HG02938 (cell line): ENCODE data around the gene CDK18.

Experiments used
- ATAC-seq: cut with Tn5 transposase; IDR thresholded peaks from one replicate; pipeline ENCODE4 v1.9.1; 2021; ENCODE audit warnings: mild to moderate bottlenecking, moderate library complexity; ENCODE audit not compliant: unreplicated experiment

The CDK18 gene

GRCh38 chr1:205502111-205502810, 2.2 kb upstream of the CDK18 start:
- ATAC-seq: no peak

- no peak for ATAC-seq
Observed at GRCh38 chr1:205502992-205503391, 1.5 kb upstream of the CDK18 start.

- no peak for ATAC-seq
Observed at GRCh38 chr1:205505076-205505729, 734 bp downstream of the CDK18 start.

- no peak for ATAC-seq
Observed at GRCh38 chr1:205505791-205506190, 1.3 kb downstream of the CDK18 start.

- no peak for ATAC-seq
Observed at GRCh38 chr1:205506409-205507200, 2.1 kb downstream of the CDK18 start.

- no peak for ATAC-seq
Observed at GRCh38 chr1:205508227-205508714, 3.8 kb downstream of the CDK18 start.

GRCh38 chr1:205510308-205510950, 6.0 kb downstream of the CDK18 start:
- ATAC-seq: no peak

GRCh38 chr1:205510951-205511330, 6.5 kb downstream of the CDK18 start:
- no peak for ATAC-seq

GRCh38 chr1:205512059-205513045, 7.9 kb downstream of the CDK18 start:
- ATAC-seq: no peak

GRCh38 chr1:205513774-205514173, 9.3 kb downstream of the CDK18 start:
- ATAC-seq: no peak

GRCh38 chr1:205514211-205515142, 10.0 kb downstream of the CDK18 start:
- no peak for ATAC-seq

GRCh38 chr1:205515781-205516253, 11.3 kb downstream of the CDK18 start:
- no peak for ATAC-seq

GRCh38 chr1:205516362-205516761, 11.9 kb downstream of the CDK18 start:
- ATAC-seq: no peak

GRCh38 chr1:205517288-205517687, 12.8 kb downstream of the CDK18 start:
- ATAC-seq: no peak

- ATAC-seq: no peak
Observed at GRCh38 chr1:205517763-205518162, 13.3 kb downstream of the CDK18 start.

- no peak for ATAC-seq
Observed at GRCh38 chr1:205518661-205519540, 14.4 kb downstream of the CDK18 start.

GRCh38 chr1:205519541-205520131, 15.2 kb downstream of the CDK18 start:
- no peak for ATAC-seq
